ENCODE data around the gene PALLD.

Gene PALLD

DNA sequence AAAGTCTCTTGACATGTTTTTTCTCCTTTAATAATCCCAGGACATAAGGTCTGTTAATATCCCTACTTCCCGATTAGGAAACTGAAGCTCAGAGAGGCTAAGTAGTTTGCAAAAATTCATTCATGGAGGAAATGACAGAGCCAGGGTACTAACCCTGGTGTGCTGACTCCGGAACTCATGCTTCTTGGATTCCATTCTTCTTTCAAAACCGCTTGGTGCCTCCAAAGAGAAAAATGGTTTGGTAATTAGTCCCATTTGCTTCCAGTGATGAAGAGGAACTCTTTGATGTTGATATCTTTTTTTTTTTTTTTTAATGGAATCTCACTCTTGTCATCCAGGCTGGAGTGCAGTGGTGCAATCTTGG lies 146.9 kb downstream of the PALLD start:
- Histone ChIP-seq H3K9ac (ENCODE audit: low read depth, low read length, poor library complexity) (no peak overlapping the region), H3K4me1 (ENCODE audit: control insufficient read depth in 2 of 2, insufficient read depth in 1 of 2, low read depth in 1 of 2, low read length in 2 of 2) (peaks cover 10 to 13% of the 10 kb centered on the region in 2 donors), H3K36me3 (replicated peaks in 1 of 2; ENCODE audit: control insufficient read depth in 2 of 2, insufficient read depth in 2 of 2, low read length in 2 of 2) (no peaks in the 10 kb centered on the region), H2AFZ (ENCODE audit: low read length) (no peak overlapping the region), H2AK5ac (ENCODE audit: low read depth, low read length) (no peak overlapping the region), H3K23ac (ENCODE audit: low read depth, low read length, poor library complexity) (no peak overlapping the region), H3K4me2 (ENCODE audit: insufficient read depth, low read length, poor library complexity, severe bottlenecking) (no peak overlapping the region), H4K8ac (ENCODE audit: low read depth, low read length) (no peak overlapping the region), H2BK120ac (ENCODE audit: low read depth, low read length) (no peak overlapping the region), H2BK5ac (ENCODE audit: low read length) (no peak overlapping the region), H2BK15ac (ENCODE audit: low read length) (no peak overlapping the region), H3K4ac (ENCODE audit: low read length) (no peak overlapping the region), H3K18ac (ENCODE audit: low read length) (no peak overlapping the region), H4K91ac (ENCODE audit: low read depth, low read length, poor library complexity) (no peak overlapping the region), H3K14ac (ENCODE audit: low read length) (no peak overlapping the region), H3K4me3 (ENCODE audit: low read length in 2 of 2) (no peak overlapping the region), H3K79me1 (ENCODE audit: low read depth, low read length) (no peaks in the 10 kb centered on the region), H3K27me3 (ENCODE audit: control insufficient read depth in 3 of 3, insufficient read depth in 3 of 3, low read depth in 1 of 3, low read length in 3 of 3) (no peaks in the 10 kb centered on the region), H3K27ac (replicated peaks; ENCODE audit: low read length) (no peak overlapping the region), H2BK12ac (ENCODE audit: low read length) (no peak overlapping the region), H3K9me3 (replicated peaks in 1 of 2; ENCODE audit: control insufficient read depth in 2 of 2, insufficient read depth in 1 of 2, low read depth in 1 of 2, low read length in 2 of 2) (no peaks in the 10 kb centered on the region)
- no CpG with 5 or more reads among the region's 3 CpGs for WGBS, 2 donors (ENCODE audit: extremely low coverage in 2 of 2, insufficient read length in 2 of 2, insufficient replicate concordance in 1 of 2)
- DNase-seq (ENCODE audit: low spot score) = no peak

DNA sequence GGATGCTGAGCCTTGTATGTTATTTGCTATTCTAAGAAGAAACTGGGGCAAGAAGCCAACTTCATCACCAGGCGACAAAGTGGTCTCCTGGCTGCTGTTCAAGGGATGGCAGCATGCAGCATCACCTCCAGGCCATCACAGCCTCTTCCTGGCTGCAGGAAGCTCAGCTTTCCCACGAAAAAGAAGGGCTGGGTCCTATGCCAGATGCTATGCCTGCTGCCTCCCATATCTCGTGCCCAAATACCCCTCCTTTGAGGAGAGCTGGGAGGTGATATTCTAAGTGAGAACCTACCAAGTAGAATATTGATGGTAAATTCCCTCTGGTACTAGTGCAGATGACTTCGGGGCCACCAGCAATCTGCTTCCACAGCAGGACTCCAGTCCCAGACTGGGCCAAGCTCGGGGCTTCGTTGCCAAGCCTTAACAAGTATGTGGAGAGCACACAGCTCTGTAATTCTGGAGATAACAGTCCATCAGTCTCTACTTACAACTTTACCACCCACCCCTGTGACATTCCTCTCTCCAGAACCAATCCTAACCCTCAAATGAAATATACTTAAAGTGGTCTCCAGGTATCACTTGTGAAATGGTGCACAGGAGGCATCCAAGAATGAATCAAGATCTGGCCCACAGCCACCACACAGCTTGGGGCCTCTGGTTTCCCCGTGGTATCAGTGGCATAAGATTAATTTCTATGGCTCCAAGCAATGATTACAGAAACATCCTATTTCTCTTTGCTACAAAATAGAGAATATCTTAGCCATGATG lies 149.3 kb downstream of the PALLD start:
- Histone ChIP-seq H3K9ac (ENCODE audit: low read depth, low read length, poor library complexity) (no peak overlapping the region), H4K91ac (ENCODE audit: low read depth, low read length, poor library complexity) (no peak overlapping the region), H2BK5ac (ENCODE audit: low read length) (no peak overlapping the region), H2AK5ac (ENCODE audit: low read depth, low read length) (no peak overlapping the region), H2BK12ac (ENCODE audit: low read length) (no peak overlapping the region), H2AFZ (ENCODE audit: low read length) (no peak overlapping the region), H3K4ac (ENCODE audit: low read length) (no peak overlapping the region), H2BK15ac (ENCODE audit: low read length) (no peak overlapping the region), H3K4me2 (ENCODE audit: insufficient read depth, low read length, poor library complexity, severe bottlenecking) (no peak overlapping the region), H4K8ac (ENCODE audit: low read depth, low read length) (no peak overlapping the region), H3K27ac (replicated peaks; ENCODE audit: low read length) (no peak overlapping the region), H3K4me3 (ENCODE audit: low read length in 2 of 2) (no peak overlapping the region), H2BK120ac (ENCODE audit: low read depth, low read length) (no peak overlapping the region), H3K23ac (ENCODE audit: low read depth, low read length, poor library complexity) (no peak overlapping the region), H3K14ac (ENCODE audit: low read length) (no peak overlapping the region), H3K18ac (ENCODE audit: low read length) (no peak overlapping the region), H3K4me1 (ENCODE audit: control insufficient read depth in 2 of 2, insufficient read depth in 1 of 2, low read depth in 1 of 2, low read length in 2 of 2) (peaks cover 10 to 17% of the 10 kb centered on the region in 2 donors), H3K9me3 (replicated peaks in 1 of 2; ENCODE audit: control insufficient read depth in 2 of 2, insufficient read depth in 1 of 2, low read depth in 1 of 2, low read length in 2 of 2) (no peaks in the 10 kb centered on the region), H3K36me3 (replicated peaks in 1 of 2; ENCODE audit: control insufficient read depth in 2 of 2, insufficient read depth in 2 of 2, low read length in 2 of 2) (no peaks in the 10 kb centered on the region), H3K79me1 (ENCODE audit: low read depth, low read length) (peaks cover 2% of the 10 kb centered on the region), H3K27me3 (ENCODE audit: control insufficient read depth in 3 of 3, insufficient read depth in 3 of 3, low read depth in 1 of 3, low read length in 3 of 3) (no peaks in the 10 kb centered on the region)
- WGBS, 2 donors (ENCODE audit: extremely low coverage in 2 of 2, insufficient read length in 2 of 2, insufficient replicate concordance in 1 of 2) = no CpG with 5 or more reads among the region's 7 CpGs
- no peak for DNase-seq (ENCODE audit: low spot score)

GRCh38 chr4:168647646-168648375 lies 151.0 kb downstream of the PALLD start:
- WGBS, 2 donors (ENCODE audit: extremely low coverage in 2 of 2, insufficient read length in 2 of 2, insufficient replicate concordance in 1 of 2) = no CpG with 5 or more reads among the region's 8 CpGs
- Histone ChIP-seq H3K14ac (ENCODE audit: low read length) (no peak overlapping the region), H2AK5ac (ENCODE audit: low read depth, low read length) (no peak overlapping the region), H2BK120ac (ENCODE audit: low read depth, low read length) (no peak overlapping the region), H3K4me3 (ENCODE audit: low read length in 2 of 2) (no peak overlapping the region), H3K27me3 (ENCODE audit: control insufficient read depth in 3 of 3, insufficient read depth in 3 of 3, low read depth in 1 of 3, low read length in 3 of 3) (no peaks in the 10 kb centered on the region), H3K4me1 (ENCODE audit: control insufficient read depth in 2 of 2, insufficient read depth in 1 of 2, low read depth in 1 of 2, low read length in 2 of 2) (peaks cover 10 to 14% of the 10 kb centered on the region in 2 donors), H4K91ac (ENCODE audit: low read depth, low read length, poor library complexity) (no peak overlapping the region), H4K8ac (ENCODE audit: low read depth, low read length) (no peak overlapping the region), H2BK15ac (ENCODE audit: low read length) (no peak overlapping the region), H3K4ac (ENCODE audit: low read length) (no peak overlapping the region), H3K27ac (replicated peaks; ENCODE audit: low read length) (no peak overlapping the region), H3K79me1 (ENCODE audit: low read depth, low read length) (peaks cover 2% of the 10 kb centered on the region), H2BK12ac (ENCODE audit: low read length) (no peak overlapping the region), H3K18ac (ENCODE audit: low read length) (no peak overlapping the region), H3K9me3 (replicated peaks in 1 of 2; ENCODE audit: control insufficient read depth in 2 of 2, insufficient read depth in 1 of 2, low read depth in 1 of 2, low read length in 2 of 2) (no peaks in the 10 kb centered on the region), H3K23ac (ENCODE audit: low read depth, low read length, poor library complexity) (no peak overlapping the region), H3K4me2 (ENCODE audit: insufficient read depth, low read length, poor library complexity, severe bottlenecking) (no peak overlapping the region), H2AFZ (ENCODE audit: low read length) (peak overlapping the region; percentile 35), H3K9ac (ENCODE audit: low read depth, low read length, poor library complexity) (no peak overlapping the region), H3K36me3 (replicated peaks in 1 of 2; ENCODE audit: control insufficient read depth in 2 of 2, insufficient read depth in 2 of 2, low read length in 2 of 2) (no peaks in the 10 kb centered on the region), H2BK5ac (ENCODE audit: low read length) (no peak overlapping the region)
- DNase-seq (ENCODE audit: low spot score) = no peak

DNA sequence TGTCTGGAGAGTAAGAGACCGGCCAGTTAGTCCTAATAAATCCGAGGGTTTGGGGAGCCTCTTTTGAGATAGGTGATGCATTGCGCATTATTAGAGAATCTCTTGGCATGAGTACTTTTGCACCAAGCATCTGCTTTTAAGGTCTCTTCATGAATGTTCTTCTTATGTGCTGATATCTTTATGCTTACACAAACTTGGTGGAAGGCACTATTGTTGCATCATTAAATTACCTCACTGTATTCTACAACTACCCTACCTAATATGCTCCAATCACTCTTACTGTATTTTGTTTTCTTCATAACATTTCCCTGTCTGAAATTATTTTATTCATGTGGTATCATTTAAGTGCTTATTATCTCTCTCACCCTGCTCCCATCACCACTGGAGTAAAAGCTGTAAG lies 151.6 kb downstream of the PALLD start:
- Histone ChIP-seq H3K4ac (ENCODE audit: low read length) (no peak overlapping the region), H4K8ac (ENCODE audit: low read depth, low read length) (no peak overlapping the region), H3K18ac (ENCODE audit: low read length) (no peak overlapping the region), H4K91ac (ENCODE audit: low read depth, low read length, poor library complexity) (no peak overlapping the region), H2AFZ (ENCODE audit: low read length) (no peak overlapping the region), H3K27ac (replicated peaks; ENCODE audit: low read length) (no peak overlapping the region), H3K4me1 (ENCODE audit: control insufficient read depth in 2 of 2, insufficient read depth in 1 of 2, low read depth in 1 of 2, low read length in 2 of 2) (peaks cover 6 to 16% of the 10 kb centered on the region in 2 donors), H2BK120ac (ENCODE audit: low read depth, low read length) (no peak overlapping the region), H3K9ac (ENCODE audit: low read depth, low read length, poor library complexity) (no peak overlapping the region), H2BK15ac (ENCODE audit: low read length) (no peak overlapping the region), H3K79me1 (ENCODE audit: low read depth, low read length) (peaks cover 2% of the 10 kb centered on the region), H3K23ac (ENCODE audit: low read depth, low read length, poor library complexity) (no peak overlapping the region), H2BK12ac (ENCODE audit: low read length) (no peak overlapping the region), H3K4me3 (ENCODE audit: low read length in 2 of 2) (no peak overlapping the region), H3K9me3 (replicated peaks in 1 of 2; ENCODE audit: control insufficient read depth in 2 of 2, insufficient read depth in 1 of 2, low read depth in 1 of 2, low read length in 2 of 2) (no peaks in the 10 kb centered on the region), H3K14ac (ENCODE audit: low read length) (no peak overlapping the region), H3K27me3 (ENCODE audit: control insufficient read depth in 3 of 3, insufficient read depth in 3 of 3, low read depth in 1 of 3, low read length in 3 of 3) (no peaks in the 10 kb centered on the region), H3K4me2 (ENCODE audit: insufficient read depth, low read length, poor library complexity, severe bottlenecking) (no peak overlapping the region), H2BK5ac (ENCODE audit: low read length) (no peak overlapping the region), H3K36me3 (replicated peaks in 1 of 2; ENCODE audit: control insufficient read depth in 2 of 2, insufficient read depth in 2 of 2, low read length in 2 of 2) (no peaks in the 10 kb centered on the region), H2AK5ac (ENCODE audit: low read depth, low read length) (no peak overlapping the region)
- WGBS, 2 donors (ENCODE audit: extremely low coverage in 2 of 2, insufficient read length in 2 of 2, insufficient replicate concordance in 1 of 2) = no CpG with 5 or more reads among the region's 3 CpGs
- no peak for DNase-seq (ENCODE audit: low spot score)

All from neuronal stem cell (in vitro differentiated cells).